Activated naive CD8-positive, alpha-beta T cell treated with anti-CD3 and anti-CD28 coated beads, Interleukin-2, amount 50 U/mL, for 24 hours (primary cell): ENCODE results near the gene CAB39.
A peak's percentile ranks its signal among the peaks of the same experiment; 100 is the strongest.

Experiments
- ATAC-seq: fragments of 150-1000 bp; cut with Tn5 transposase; one replicate; pipeline ENCODE4 v1.10.0; 2021
- DNase-seq: peaks from one replicate; pipeline ENCODE4 v3.0.0; 2021
- H3K27ac Mint-ChIP-seq: one replicate; pipeline ENCODE4 v1.8.0; 2021; ENCODE audit warnings: mild to moderate bottlenecking, mixed read lengths
- H3K27me3 Mint-ChIP-seq: one replicate; pipeline ENCODE4 v1.8.0; 2021; ENCODE audit warnings: mixed read lengths
- H3K36me3 Mint-ChIP-seq: one replicate; pipeline ENCODE4 v1.8.0; 2021; ENCODE audit warnings: low read depth, mixed read lengths
- H3K4me1 Mint-ChIP-seq: one replicate; pipeline ENCODE4 v1.8.0; 2021; ENCODE audit warnings: mixed read lengths
- H3K4me3 Mint-ChIP-seq: one replicate; pipeline ENCODE4 v1.8.0; 2021; ENCODE audit warnings: mild to moderate bottlenecking, moderate library complexity, mixed read lengths
- H3K9me3 Mint-ChIP-seq: one replicate; pipeline ENCODE4 v1.8.0; 2021; ENCODE audit warnings: mixed read lengths

CAB39 gene

GRCh38 chr2:230712443-230713330 lies at the start of gene CAB39:
Gene CAB39, plus strand, starts transcription at chr2:230712842. Its CDS starts 47,160 bp downstream, at chr2:230760002.
- DNase-seq (peak; percentile 91), ATAC-seq (peak; percentile 86)
- Mint-ChIP-seq H3K4me1 (peaks cover 48% of the 10 kb centered on the region), H3K27ac (peak within 1 kb of the TSS; percentile 90), H3K36me3 (peaks cover 23% of the 10 kb centered on the region), H3K27me3 (no peaks in the 10 kb centered on the region), H3K9me3 (no peaks in the 10 kb centered on the region), H3K4me3 (peak within 1 kb of the TSS; percentile 95)

- DNase-seq (peak; percentile 40), ATAC-seq (no peak)
- Mint-ChIP-seq H3K27me3 (no peaks in the 10 kb centered on the region), H3K4me1 (peaks cover 100% of the 10 kb centered on the region), H3K9me3 (no peaks in the 10 kb centered on the region), H3K36me3 (no peaks in the 10 kb centered on the region), H3K27ac (peak overlapping the region; percentile 85), H3K4me3 (no peak overlapping the region)
These were observed 48.5 kb upstream of the CAB39 start for GRCh38 chr2:230664128-230664527.

- Mint-ChIP-seq H3K4me1 (peaks cover 100% of the 10 kb centered on the region), H3K4me3 (peak overlapping the region; percentile 24), H3K27ac (peak overlapping the region; percentile 61), H3K9me3 (no peaks in the 10 kb centered on the region), H3K27me3 (no peaks in the 10 kb centered on the region), H3K36me3 (no peaks in the 10 kb centered on the region)
- DNase-seq: no peak
- no peak for ATAC-seq
These were observed 47.8 kb upstream of the CAB39 start for GRCh38 chr2:230664844-230665243.

GRCh38 chr2:230665263-230665691 lies 47.4 kb upstream of the CAB39 start:
- Mint-ChIP-seq H3K9me3 (no peaks in the 10 kb centered on the region), H3K4me1 (peaks cover 100% of the 10 kb centered on the region), H3K27me3 (no peaks in the 10 kb centered on the region), H3K27ac (peak overlapping the region; percentile 61), H3K4me3 (no peak overlapping the region), H3K36me3 (no peaks in the 10 kb centered on the region)
- peak; percentile 30 for DNase-seq
- ATAC-seq: no peak

- Mint-ChIP-seq H3K4me3 (no peak overlapping the region), H3K27ac (peak overlapping the region; percentile 93), H3K4me1 (peaks cover 100% of the 10 kb centered on the region)
These were observed 46.2 kb upstream of the CAB39 start for GRCh38 chr2:230666446-230666845.

GRCh38 chr2:230666885-230667712 lies 45.5 kb upstream of the CAB39 start:
- DNase-seq (peak; percentile 20), ATAC-seq (peak; percentile 3)
- H3K36me3 Mint-ChIP-seq: no peaks in the 10 kb centered on the region
- H3K4me1 Mint-ChIP-seq: peaks cover 97% of the 10 kb centered on the region
- no peaks in the 10 kb centered on the region for H3K27me3 Mint-ChIP-seq
- H3K27ac Mint-ChIP-seq: peak overlapping the region; percentile 93
- H3K9me3 Mint-ChIP-seq: no peaks in the 10 kb centered on the region
- no peak overlapping the region for H3K4me3 Mint-ChIP-seq

More at GRCh38 chr2:230666446-230666845, 46.2 kb upstream of the CAB39 start:
- ATAC-seq (no peak), DNase-seq (no peak)
- no peaks in the 10 kb centered on the region for H3K27me3 Mint-ChIP-seq
- H3K9me3 Mint-ChIP-seq: no peaks in the 10 kb centered on the region
- H3K36me3 Mint-ChIP-seq: no peaks in the 10 kb centered on the region

GRCh38 chr2:230668184-230668938 lies 44.3 kb upstream of the CAB39 start:
- DNase-seq: peak; percentile 57
- peak; percentile 66 for ATAC-seq
- peaks cover 84% of the 10 kb centered on the region for H3K4me1 Mint-ChIP-seq
- H3K36me3 Mint-ChIP-seq: no peaks in the 10 kb centered on the region
- H3K27me3 Mint-ChIP-seq: no peaks in the 10 kb centered on the region
- H3K9me3 Mint-ChIP-seq: no peaks in the 10 kb centered on the region
- H3K4me3 Mint-ChIP-seq: peak overlapping the region; percentile 59
- peak overlapping the region; percentile 93 for H3K27ac Mint-ChIP-seq

- peak; percentile 51 for ATAC-seq
- peak overlapping the region; percentile 34 for H3K4me3 Mint-ChIP-seq
- H3K27me3 Mint-ChIP-seq: no peaks in the 10 kb centered on the region
- DNase-seq: no peak
- peak overlapping the region; percentile 93 for H3K27ac Mint-ChIP-seq
- H3K4me1 Mint-ChIP-seq: peaks cover 79% of the 10 kb centered on the region
- no peaks in the 10 kb centered on the region for H3K36me3 Mint-ChIP-seq
- no peaks in the 10 kb centered on the region for H3K9me3 Mint-ChIP-seq
These were observed 43.7 kb upstream of the CAB39 start for GRCh38 chr2:230668939-230669303.

- Mint-ChIP-seq H3K36me3 (no peaks in the 10 kb centered on the region), H3K9me3 (no peaks in the 10 kb centered on the region), H3K4me3 (peak overlapping the region; percentile 34), H3K4me1 (peaks cover 73% of the 10 kb centered on the region), H3K27ac (peak overlapping the region; percentile 93), H3K27me3 (no peaks in the 10 kb centered on the region)
- ATAC-seq: no peak
- no peak for DNase-seq
These were observed 43.2 kb upstream of the CAB39 start for GRCh38 chr2:230669386-230669950.

- DNase-seq (no peak), ATAC-seq (peak; percentile 2)
- H3K36me3 Mint-ChIP-seq: no peaks in the 10 kb centered on the region
- H3K9me3 Mint-ChIP-seq: no peaks in the 10 kb centered on the region
- peaks cover 57% of the 10 kb centered on the region for H3K4me1 Mint-ChIP-seq
- H3K4me3 Mint-ChIP-seq: no peak overlapping the region
- H3K27ac Mint-ChIP-seq: no peak overlapping the region
- no peaks in the 10 kb centered on the region for H3K27me3 Mint-ChIP-seq
These were observed 41.5 kb upstream of the CAB39 start for GRCh38 chr2:230671117-230671516.

GRCh38 chr2:230672836-230673235 lies 39.8 kb upstream of the CAB39 start:
- Mint-ChIP-seq H3K4me3 (no peak overlapping the region), H3K27ac (no peak overlapping the region), H3K36me3 (no peaks in the 10 kb centered on the region), H3K9me3 (peaks cover 3% of the 10 kb centered on the region), H3K27me3 (no peaks in the 10 kb centered on the region), H3K4me1 (peaks cover 44% of the 10 kb centered on the region)
- ATAC-seq (no peak), DNase-seq (no peak)

- no peak for DNase-seq
- Mint-ChIP-seq H3K27ac (no peak overlapping the region), H3K36me3 (no peaks in the 10 kb centered on the region), H3K27me3 (no peaks in the 10 kb centered on the region), H3K9me3 (peaks cover 8% of the 10 kb centered on the region), H3K4me3 (no peak overlapping the region), H3K4me1 (peaks cover 39% of the 10 kb centered on the region)
- ATAC-seq: no peak
These were observed 38.2 kb upstream of the CAB39 start for GRCh38 chr2:230674401-230674800.

GRCh38 chr2:230674966-230675672 lies 37.5 kb upstream of the CAB39 start:
- Mint-ChIP-seq H3K9me3 (peaks cover 8% of the 10 kb centered on the region), H3K4me3 (no peak overlapping the region), H3K36me3 (no peaks in the 10 kb centered on the region), H3K4me1 (peaks cover 32% of the 10 kb centered on the region), H3K27me3 (no peaks in the 10 kb centered on the region), H3K27ac (no peak overlapping the region)
- no peak for DNase-seq
- no peak for ATAC-seq
